ENCODE data around the gene CLSTN2.

Gene CLSTN2

DNA sequence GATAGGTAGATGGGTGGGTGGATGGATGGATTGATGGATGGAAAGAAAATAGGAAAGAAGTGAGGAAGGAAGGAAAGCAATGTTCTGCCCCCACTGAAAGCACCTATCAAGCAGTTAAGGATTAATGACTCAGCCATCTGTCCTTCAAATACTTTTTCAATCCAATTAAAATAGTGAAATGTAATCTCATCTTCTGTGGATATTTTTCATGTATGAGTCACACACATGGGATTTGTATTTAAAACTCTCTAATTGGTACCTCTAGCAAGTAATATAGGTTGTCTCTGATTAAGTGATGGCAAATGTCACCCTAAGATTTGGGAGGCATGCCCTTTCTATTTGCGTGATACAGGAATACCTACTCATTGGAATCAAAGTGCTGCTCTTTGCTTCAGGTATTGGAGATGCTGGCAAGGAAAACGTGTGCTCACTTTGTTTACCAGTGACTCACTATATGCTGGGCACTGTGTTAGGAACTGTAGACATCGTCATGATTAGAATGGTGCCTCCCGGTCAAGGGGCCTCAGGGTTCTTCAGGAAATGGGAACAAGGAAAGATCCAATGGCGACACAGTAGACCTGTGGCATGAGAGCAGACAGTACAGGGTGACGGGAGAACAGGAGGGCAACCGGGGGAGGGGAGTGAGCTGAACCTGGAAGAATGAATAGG is 230.1 kb downstream of the CLSTN2 start:
- H3K36me3 ChIP-seq (ENCODE audit: control insufficient read depth, insufficient read depth, low read length) = no peaks in the 10 kb centered on the region
- H3K9me3 ChIP-seq (ENCODE audit: control insufficient read depth, low read length) = no peaks in the 10 kb centered on the region
- 88 to 91% methylated on average over 7 of the region's 7 CpGs for WGBS, 2 experiments (ENCODE audit: insufficient coverage in 2 of 2)
- H3K27ac ChIP-seq (ENCODE audit: low read depth, low read length, severe bottlenecking) = no peak overlapping the region
- no peak overlapping the region for H3K4me3 ChIP-seq (ENCODE audit: extremely low read depth, insufficient read depth, low read length, poor library complexity, severe bottlenecking)
- H3K4me1 ChIP-seq (ENCODE audit: control insufficient read depth, insufficient read depth, low read length, poor library complexity, severe bottlenecking) = no peaks in the 10 kb centered on the region

DNA sequence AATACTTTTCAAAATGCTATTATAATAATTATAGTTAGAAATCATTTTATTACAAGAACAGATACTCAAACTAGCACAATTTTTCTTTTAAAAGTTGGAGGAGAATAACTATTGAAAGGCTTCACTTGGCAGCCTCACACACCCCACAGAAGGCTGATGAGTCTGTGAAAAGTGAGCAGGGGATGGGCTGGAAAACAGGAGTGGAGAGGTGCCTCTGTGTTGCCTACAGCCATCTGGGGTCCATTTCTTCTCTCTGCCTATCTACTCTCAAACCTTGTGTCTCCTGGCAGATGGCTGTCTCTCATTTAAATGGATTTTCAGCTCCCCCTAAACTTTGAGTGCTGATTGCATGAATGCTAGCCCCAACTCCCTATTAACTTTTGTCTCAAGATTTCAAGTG is 230.8 kb downstream of the CLSTN2 start:
- Histone ChIP-seq H3K36me3 (ENCODE audit: control insufficient read depth, insufficient read depth, low read length) (no peaks in the 10 kb centered on the region), H3K27ac (ENCODE audit: low read depth, low read length, severe bottlenecking) (no peak overlapping the region), H3K4me3 (ENCODE audit: extremely low read depth, insufficient read depth, low read length, poor library complexity, severe bottlenecking) (no peak overlapping the region), H3K9me3 (ENCODE audit: control insufficient read depth, low read length) (no peaks in the 10 kb centered on the region), H3K4me1 (ENCODE audit: control insufficient read depth, insufficient read depth, low read length, poor library complexity, severe bottlenecking) (no peaks in the 10 kb centered on the region)

DNA sequence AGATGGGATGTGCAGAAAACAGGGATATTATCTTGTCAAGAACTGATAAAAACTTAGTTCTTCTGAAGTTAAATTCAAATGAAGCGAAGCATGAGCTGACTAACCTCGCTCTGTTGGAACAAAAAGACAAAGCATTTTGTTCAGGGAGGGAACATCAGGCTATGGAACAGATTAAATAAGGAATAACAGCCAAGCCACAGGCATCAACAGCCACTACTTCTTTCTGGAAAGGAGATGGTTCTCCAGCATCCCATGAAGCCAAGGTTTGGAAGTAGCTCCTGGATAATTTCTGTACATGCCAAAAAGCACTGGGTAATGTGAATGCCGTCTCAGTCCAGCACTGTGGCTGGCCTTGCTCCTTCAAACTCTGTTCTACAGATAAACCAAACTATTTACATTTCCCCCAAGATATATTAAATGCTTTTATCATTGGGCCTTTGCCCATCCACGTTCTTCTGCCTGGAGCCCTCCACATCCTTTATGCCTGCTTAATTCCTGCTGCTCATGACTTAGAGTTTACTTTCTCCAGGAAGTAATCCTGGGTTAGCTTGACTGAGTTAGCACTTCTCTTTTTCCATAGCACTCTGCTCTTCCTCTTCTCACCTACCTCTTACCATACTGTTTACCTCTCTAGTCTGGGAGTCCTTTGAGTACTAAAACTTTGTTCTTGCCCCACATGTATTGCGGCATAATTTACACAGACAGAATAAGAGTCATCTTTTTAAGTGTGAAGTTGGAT is 232.0 kb downstream of the CLSTN2 start:
- H3K36me3 ChIP-seq (ENCODE audit: control insufficient read depth, insufficient read depth, low read length) = no peaks in the 10 kb centered on the region
- 67 to 86% methylated on average over 1 to 2 of the region's 5 CpGs for WGBS, 2 experiments (ENCODE audit: insufficient coverage in 2 of 2)
- H3K4me3 ChIP-seq (ENCODE audit: extremely low read depth, insufficient read depth, low read length, poor library complexity, severe bottlenecking) = no peak overlapping the region

DNA sequence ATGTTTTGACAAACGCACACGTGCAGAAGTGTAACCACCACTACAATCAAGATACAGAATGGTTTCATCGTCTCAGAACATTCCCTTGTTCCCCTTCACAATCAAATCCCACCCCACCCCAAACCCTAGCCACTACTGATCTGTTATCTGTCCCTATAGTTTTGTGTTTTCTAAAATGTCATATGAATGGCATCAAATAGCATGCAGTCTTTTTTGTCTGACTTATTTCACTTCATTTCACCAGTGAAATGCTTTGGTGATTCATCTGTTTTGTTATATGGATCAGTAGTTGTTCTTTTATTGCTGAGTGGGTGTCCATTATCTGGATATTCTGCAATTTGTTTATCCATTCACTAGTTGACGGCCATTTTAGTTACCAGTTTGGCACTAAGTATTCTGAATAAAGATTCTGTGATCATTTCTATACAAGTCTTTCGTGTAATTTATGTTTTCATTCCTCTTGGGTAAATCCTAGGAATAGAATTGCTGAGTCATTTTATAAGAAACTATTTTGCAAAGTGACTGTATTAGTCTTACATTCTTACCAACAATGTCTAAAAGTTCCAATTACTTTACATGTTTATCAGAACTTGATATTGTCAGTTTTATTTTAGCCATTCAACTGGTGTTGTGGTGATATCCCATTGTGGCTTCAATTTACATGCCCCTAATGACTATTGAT is 232.8 kb downstream of the CLSTN2 start:
- H3K36me3 ChIP-seq (ENCODE audit: control insufficient read depth, insufficient read depth, low read length) = no peaks in the 10 kb centered on the region
- no peaks in the 10 kb centered on the region for H3K9me3 ChIP-seq (ENCODE audit: control insufficient read depth, low read length)
- no peaks in the 10 kb centered on the region for H3K4me1 ChIP-seq (ENCODE audit: control insufficient read depth, insufficient read depth, low read length, poor library complexity, severe bottlenecking)
- 100% methylated on average over 1 of the region's 5 CpGs; no CpG with 5 or more reads in 1 of the 2 experiments for WGBS, 2 experiments (ENCODE audit: insufficient coverage in 2 of 2)
- H3K4me3 ChIP-seq (ENCODE audit: extremely low read depth, insufficient read depth, low read length, poor library complexity, severe bottlenecking) = no peak overlapping the region
- H3K27ac ChIP-seq (ENCODE audit: low read depth, low read length, severe bottlenecking) = no peak overlapping the region

More for the DNA sequence above, 232.0 kb downstream of the CLSTN2 start:
- H3K9me3 ChIP-seq (ENCODE audit: control insufficient read depth, low read length) = no peaks in the 10 kb centered on the region
- no peak overlapping the region for H3K27ac ChIP-seq (ENCODE audit: low read depth, low read length, severe bottlenecking)
- no peaks in the 10 kb centered on the region for H3K4me1 ChIP-seq (ENCODE audit: control insufficient read depth, insufficient read depth, low read length, poor library complexity, severe bottlenecking)

GRCh38 chr3:140170612-140171011 is 235.6 kb downstream of the CLSTN2 start:
- H3K4me3 ChIP-seq (ENCODE audit: extremely low read depth, insufficient read depth, low read length, poor library complexity, severe bottlenecking) = no peak overlapping the region
- H3K36me3 ChIP-seq (ENCODE audit: control insufficient read depth, insufficient read depth, low read length) = no peaks in the 10 kb centered on the region
- WGBS, 2 experiments (ENCODE audit: insufficient coverage in 2 of 2) = 63 to 89% methylated on average over 1 of the region's 1 CpG
- no peaks in the 10 kb centered on the region for H3K4me1 ChIP-seq (ENCODE audit: control insufficient read depth, insufficient read depth, low read length, poor library complexity, severe bottlenecking)
- no peaks in the 10 kb centered on the region for H3K9me3 ChIP-seq (ENCODE audit: control insufficient read depth, low read length)
- no peak overlapping the region for H3K27ac ChIP-seq (ENCODE audit: low read depth, low read length, severe bottlenecking)

DNA sequence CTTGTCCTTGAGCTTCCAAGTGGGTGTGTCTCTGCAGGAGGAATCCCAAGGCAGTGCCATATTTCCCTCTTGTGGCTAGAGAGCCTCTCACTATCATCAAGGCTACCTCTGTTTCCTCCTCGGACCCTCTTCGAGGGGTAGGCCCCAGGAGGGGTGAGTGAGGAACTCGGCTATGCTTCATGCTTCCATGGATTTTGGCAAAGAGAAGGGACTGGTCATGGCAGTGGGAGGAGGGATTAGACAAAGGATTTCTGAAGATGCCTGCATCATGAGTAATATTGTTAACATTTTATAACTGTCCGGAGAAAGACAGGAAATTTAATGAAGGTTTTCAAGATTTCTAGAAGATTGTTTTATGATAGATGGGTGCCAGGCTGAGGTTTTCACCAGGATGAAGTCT is 241.5 kb downstream of the CLSTN2 start:
- Histone ChIP-seq H3K36me3 (ENCODE audit: control insufficient read depth, insufficient read depth, low read length) (no peaks in the 10 kb centered on the region), H3K4me1 (ENCODE audit: control insufficient read depth, insufficient read depth, low read length, poor library complexity, severe bottlenecking) (no peaks in the 10 kb centered on the region), H3K27ac (ENCODE audit: low read depth, low read length, severe bottlenecking) (no peak overlapping the region), H3K4me3 (ENCODE audit: extremely low read depth, insufficient read depth, low read length, poor library complexity, severe bottlenecking) (no peak overlapping the region), H3K9me3 (ENCODE audit: control insufficient read depth, low read length) (no peaks in the 10 kb centered on the region)
- 89 to 91% methylated on average over 1 to 2 of the region's 4 CpGs for WGBS, 2 experiments (ENCODE audit: insufficient coverage in 2 of 2)

DNA sequence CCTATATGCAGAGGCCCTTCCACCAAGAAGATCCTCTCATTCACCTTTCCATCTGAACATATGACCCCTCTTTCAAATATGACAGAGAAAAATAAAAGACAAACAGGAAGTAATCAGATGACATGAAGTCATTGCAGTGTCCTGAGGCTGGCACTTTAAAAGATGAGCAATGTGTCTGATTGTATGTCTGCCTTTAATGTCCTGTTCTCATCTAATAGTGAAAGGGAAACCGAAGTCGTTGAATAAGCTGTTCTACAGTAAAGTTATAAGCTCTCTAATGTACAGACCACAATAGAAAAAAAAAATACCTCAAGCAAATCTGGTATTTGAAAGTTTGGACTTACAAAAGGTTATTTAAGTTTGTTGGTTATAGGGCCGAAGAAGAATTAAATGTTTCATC is 243.0 kb downstream of the CLSTN2 start:
- WGBS, 2 experiments (ENCODE audit: insufficient coverage in 2 of 2) = no CpG with 5 or more reads among the region's 3 CpGs
- no peak overlapping the region for H3K27ac ChIP-seq (ENCODE audit: low read depth, low read length, severe bottlenecking)
- no peak overlapping the region for H3K4me3 ChIP-seq (ENCODE audit: extremely low read depth, insufficient read depth, low read length, poor library complexity, severe bottlenecking)
- H3K4me1 ChIP-seq (ENCODE audit: control insufficient read depth, insufficient read depth, low read length, poor library complexity, severe bottlenecking) = no peaks in the 10 kb centered on the region
- no peaks in the 10 kb centered on the region for H3K36me3 ChIP-seq (ENCODE audit: control insufficient read depth, insufficient read depth, low read length)
- no peaks in the 10 kb centered on the region for H3K9me3 ChIP-seq (ENCODE audit: control insufficient read depth, low read length)

- Histone ChIP-seq H3K4me3 (ENCODE audit: extremely low read depth, insufficient read depth, low read length, poor library complexity, severe bottlenecking) (no peak overlapping the region), H3K27ac (ENCODE audit: low read depth, low read length, severe bottlenecking) (no peak overlapping the region), H3K4me1 (ENCODE audit: control insufficient read depth, insufficient read depth, low read length, poor library complexity, severe bottlenecking) (no peaks in the 10 kb centered on the region), H3K9me3 (ENCODE audit: control insufficient read depth, low read length) (no peaks in the 10 kb centered on the region), H3K36me3 (ENCODE audit: control insufficient read depth, insufficient read depth, low read length) (no peaks in the 10 kb centered on the region)
- 80 to 83% methylated on average over 2 to 5 of the region's 5 CpGs for WGBS, 2 experiments (ENCODE audit: insufficient coverage in 2 of 2)
Observed at GRCh38 chr3:140178482-140178881, 243.5 kb downstream of the CLSTN2 start.

GRCh38 chr3:140180603-140181002 is 245.6 kb downstream of the CLSTN2 start:
- Histone ChIP-seq H3K9me3 (ENCODE audit: control insufficient read depth, low read length) (no peaks in the 10 kb centered on the region), H3K4me1 (ENCODE audit: control insufficient read depth, insufficient read depth, low read length, poor library complexity, severe bottlenecking) (no peaks in the 10 kb centered on the region), H3K4me3 (ENCODE audit: extremely low read depth, insufficient read depth, low read length, poor library complexity, severe bottlenecking) (no peak overlapping the region), H3K36me3 (ENCODE audit: control insufficient read depth, insufficient read depth, low read length) (no peaks in the 10 kb centered on the region), H3K27ac (ENCODE audit: low read depth, low read length, severe bottlenecking) (no peak overlapping the region)
- WGBS, 2 experiments (ENCODE audit: insufficient coverage in 2 of 2) = 73 to 100% methylated on average over 1 of the region's 1 CpG

DNA sequence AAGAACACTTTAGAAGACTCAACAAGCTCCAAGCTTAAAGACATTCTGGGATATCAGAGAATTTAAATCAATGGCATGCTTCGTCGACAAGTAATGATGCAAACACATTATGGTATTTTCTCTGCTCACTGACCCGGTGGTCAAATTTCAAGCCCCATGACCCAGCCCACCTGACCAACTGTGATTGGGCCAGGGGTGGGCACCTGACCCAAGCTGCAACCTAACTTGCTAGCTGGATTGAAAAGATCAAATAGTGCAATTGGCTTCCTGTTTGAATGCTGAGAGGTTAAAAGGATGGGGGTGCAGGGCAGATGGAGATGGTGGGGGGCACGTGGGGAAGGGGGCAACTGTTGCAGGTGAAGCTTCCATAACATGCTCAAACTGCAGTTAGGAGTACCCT is 250.4 kb downstream of the CLSTN2 start:
- H3K27ac ChIP-seq (ENCODE audit: low read depth, low read length, severe bottlenecking) = no peak overlapping the region
- H3K4me3 ChIP-seq (ENCODE audit: extremely low read depth, insufficient read depth, low read length, poor library complexity, severe bottlenecking) = no peak overlapping the region
- no peaks in the 10 kb centered on the region for H3K9me3 ChIP-seq (ENCODE audit: control insufficient read depth, low read length)
- no peaks in the 10 kb centered on the region for H3K36me3 ChIP-seq (ENCODE audit: control insufficient read depth, insufficient read depth, low read length)
- H3K4me1 ChIP-seq (ENCODE audit: control insufficient read depth, insufficient read depth, low read length, poor library complexity, severe bottlenecking) = no peaks in the 10 kb centered on the region
- WGBS, 2 experiments (ENCODE audit: insufficient coverage in 2 of 2) = 83 to 87% methylated on average over 4 of the region's 4 CpGs

- H3K9me3 ChIP-seq (ENCODE audit: control insufficient read depth, low read length) = no peaks in the 10 kb centered on the region
- H3K27ac ChIP-seq (ENCODE audit: low read depth, low read length, severe bottlenecking) = no peak overlapping the region
- no peak overlapping the region for H3K4me3 ChIP-seq (ENCODE audit: extremely low read depth, insufficient read depth, low read length, poor library complexity, severe bottlenecking)
- H3K4me1 ChIP-seq (ENCODE audit: control insufficient read depth, insufficient read depth, low read length, poor library complexity, severe bottlenecking) = no peaks in the 10 kb centered on the region
- no peaks in the 10 kb centered on the region for H3K36me3 ChIP-seq (ENCODE audit: control insufficient read depth, insufficient read depth, low read length)
Observed at GRCh38 chr3:140186421-140186920, 251.5 kb downstream of the CLSTN2 start.
